GM12801 (cell line): ENCODE results near the gene PYGB.

ENCODE experiments used
- TF ChIP-seq, protein P1 (sequence below): IDR thresholded peaks from one replicate; pipeline ENCODE4 v1.5.1; 2011; ENCODE audit warnings: control low read depth; ENCODE audit not compliant: insufficient read length; ENCODE audit errors: extremely low read depth

PYGB gene

GRCh38 chr20:25226433-25227316 lies 21.2 kb upstream of the PYGB start:
- TF ChIP-seq, protein P1, sequence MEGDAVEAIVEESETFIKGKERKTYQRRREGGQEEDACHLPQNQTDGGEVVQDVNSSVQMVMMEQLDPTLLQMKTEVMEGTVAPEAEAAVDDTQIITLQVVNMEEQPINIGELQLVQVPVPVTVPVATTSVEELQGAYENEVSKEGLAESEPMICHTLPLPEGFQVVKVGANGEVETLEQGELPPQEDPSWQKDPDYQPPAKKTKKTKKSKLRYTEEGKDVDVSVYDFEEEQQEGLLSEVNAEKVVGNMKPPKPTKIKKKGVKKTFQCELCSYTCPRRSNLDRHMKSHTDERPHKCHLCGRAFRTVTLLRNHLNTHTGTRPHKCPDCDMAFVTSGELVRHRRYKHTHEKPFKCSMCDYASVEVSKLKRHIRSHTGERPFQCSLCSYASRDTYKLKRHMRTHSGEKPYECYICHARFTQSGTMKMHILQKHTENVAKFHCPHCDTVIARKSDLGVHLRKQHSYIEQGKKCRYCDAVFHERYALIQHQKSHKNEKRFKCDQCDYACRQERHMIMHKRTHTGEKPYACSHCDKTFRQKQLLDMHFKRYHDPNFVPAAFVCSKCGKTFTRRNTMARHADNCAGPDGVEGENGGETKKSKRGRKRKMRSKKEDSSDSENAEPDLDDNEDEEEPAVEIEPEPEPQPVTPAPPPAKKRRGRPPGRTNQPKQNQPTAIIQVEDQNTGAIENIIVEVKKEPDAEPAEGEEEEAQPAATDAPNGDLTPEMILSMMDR: no peak

- TF ChIP-seq, protein P1: no peak
These were observed 20.5 kb upstream of the PYGB start for GRCh38 chr20:25227317-25227831.

DNA sequence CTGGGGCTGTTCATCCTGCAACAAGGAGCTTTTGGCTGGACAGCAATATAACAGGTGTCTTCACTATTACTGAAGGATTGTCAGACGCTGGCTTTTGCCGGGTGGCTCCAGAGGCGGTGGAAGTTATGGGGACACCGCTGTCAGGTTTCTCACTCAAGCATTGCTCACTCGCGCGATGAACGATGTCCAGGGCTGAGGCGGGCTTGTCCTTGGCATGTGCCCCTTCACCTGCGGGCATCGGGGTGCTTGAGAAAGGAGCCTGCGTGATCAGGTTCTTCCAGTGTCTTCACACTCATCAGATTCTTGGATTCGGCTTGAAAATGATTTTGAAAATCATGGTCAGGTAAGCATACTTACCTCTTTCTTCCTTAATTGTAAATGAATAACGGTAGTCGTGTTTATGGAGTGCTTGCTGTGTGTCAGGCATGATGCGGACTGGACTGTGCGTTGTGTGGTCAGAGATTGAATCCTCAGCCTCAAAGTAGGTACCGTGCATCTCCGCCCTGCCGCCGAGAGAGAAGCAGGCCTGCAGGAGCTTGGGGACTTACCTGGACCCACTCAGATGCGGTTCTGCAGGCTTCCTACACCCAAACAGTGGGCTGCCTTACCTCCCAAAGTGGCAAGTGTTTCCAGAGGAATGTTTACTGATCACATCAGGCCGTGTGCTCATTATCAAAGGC lies 18.3 kb upstream of the PYGB start:
- TF ChIP-seq, protein P1: no peak

DNA sequence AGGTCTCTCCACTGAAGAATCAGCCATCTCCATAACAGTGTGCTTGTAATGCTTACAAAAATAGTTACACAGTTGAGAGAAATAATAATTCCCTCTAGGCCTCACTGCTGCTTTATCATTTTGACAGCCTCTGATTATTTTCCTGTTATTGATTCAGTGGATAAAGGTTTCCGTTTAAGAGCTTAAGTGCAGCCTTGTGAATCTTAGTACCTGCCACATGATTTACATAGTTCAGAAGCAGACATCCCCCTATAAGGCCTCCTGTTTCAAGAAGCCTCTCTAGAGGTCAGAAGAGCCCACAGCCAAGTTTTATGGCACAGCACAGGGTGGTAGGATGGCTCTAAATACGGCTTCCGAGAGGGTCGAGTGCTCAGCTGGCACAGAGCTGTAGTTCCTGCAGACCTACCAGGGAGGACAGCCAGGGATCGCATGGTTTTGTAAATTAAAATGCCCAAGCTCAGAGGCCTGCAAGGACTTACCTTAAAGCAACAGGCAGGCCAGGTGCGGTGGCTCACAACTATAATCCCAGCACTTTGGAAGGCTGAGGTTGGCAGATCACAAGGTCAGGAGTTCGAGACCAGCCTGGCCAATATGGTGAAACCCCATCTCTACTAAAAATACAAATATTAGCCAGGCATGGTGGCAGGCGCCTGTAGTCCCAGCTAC lies 17.6 kb upstream of the PYGB start:
- TF ChIP-seq, protein P1: no peak

- TF ChIP-seq, protein P1: no peak
These were observed 14.7 kb upstream of the PYGB start for GRCh38 chr20:25233016-25233772.

DNA sequence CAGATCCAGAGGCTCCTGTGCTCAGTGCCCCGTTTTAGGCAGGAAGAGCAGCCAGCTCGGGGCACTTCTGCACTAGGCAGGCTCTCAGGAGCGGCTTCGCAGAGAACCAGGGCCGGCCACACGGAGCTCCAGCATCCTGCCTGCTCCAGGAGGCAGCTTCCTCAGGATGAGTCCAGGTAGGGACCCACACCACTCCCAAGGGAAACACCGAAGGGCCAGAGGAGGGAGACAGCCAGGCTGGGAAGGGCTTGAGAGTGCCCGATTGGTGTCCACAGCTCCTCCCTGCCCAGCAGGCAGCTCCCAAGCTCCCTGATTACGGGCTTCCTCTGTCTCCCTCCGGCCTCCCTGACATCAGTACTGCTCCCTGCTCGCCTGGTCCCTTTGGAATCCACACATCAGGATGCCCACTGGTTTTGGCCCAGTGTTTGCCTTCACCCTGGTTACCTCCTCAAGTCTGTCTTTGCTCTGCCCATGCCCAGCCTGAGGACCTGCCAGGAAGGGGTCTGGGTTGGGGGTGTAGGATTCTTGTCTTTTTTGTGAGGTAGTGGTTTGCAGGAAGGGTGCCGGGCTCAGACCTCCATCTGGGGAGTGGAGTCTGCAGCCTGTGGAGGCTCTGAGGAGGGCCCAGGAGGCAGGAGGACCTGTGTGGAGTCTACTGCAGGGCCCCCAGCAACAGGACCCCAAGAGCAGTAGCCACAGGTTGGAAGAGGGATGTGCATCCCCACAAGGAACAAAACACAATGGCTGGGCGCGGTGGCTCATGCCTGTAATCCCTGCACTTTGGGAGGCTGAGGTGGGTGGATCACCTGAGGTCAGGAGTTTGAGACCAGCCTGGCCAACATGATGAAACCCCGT lies 11.2 kb upstream of the PYGB start:
- TF ChIP-seq, protein P1: no peak
